Activated CD8-positive, alpha-beta T cell treated with anti-CD3 and anti-CD28 coated beads for 36 hours (primary cell): Measurements from ENCODE around the gene SLAMF1. TPM values are rescaled to one million over a fixed set of nuclear protein-coding genes. Genes with fewer than 3 reads are reported as not detected.

ENCODE experiments used
- ATAC-seq: fragments of 200-7000 bp; cut with Tn5 transposase; one replicate; pipeline ENCODE4 v1.10.0; 2021; ENCODE audit warnings: mild to moderate bottlenecking, moderate library complexity
- CTCF ChIA-PET: fragments of 350-600 bp; sonication (Branson Sonifier 250); formaldehyde crosslinking; loops from one replicate; lab custom pipeline; 2021; ENCODE audit warnings: antibody characterized with exemption; lab: Charles Lee
- POLR2A ChIA-PET: fragments of 350-600 bp; sonication (Branson Sonifier 250); formaldehyde crosslinking; loops from one replicate; lab custom pipeline; 2021; ENCODE audit warnings: antibody characterized with exemption; lab: Charles Lee
- DNase-seq: peaks from one replicate; pipeline ENCODE4 v3.0.0-alpha.2; 2020
- H3K27ac Mint-ChIP-seq: one replicate; pipeline ENCODE4 v1.8.0; 2021; ENCODE audit warnings: mild to moderate bottlenecking, mixed read lengths
- H3K27me3 Mint-ChIP-seq: one replicate; pipeline ENCODE4 v1.8.0; 2021; ENCODE audit warnings: mixed read lengths
- H3K36me3 Mint-ChIP-seq: one replicate; pipeline ENCODE4 v1.8.0; 2021; ENCODE audit warnings: low read depth, mixed read lengths
- H3K4me1 Mint-ChIP-seq: one replicate; pipeline ENCODE4 v1.8.0; 2021; ENCODE audit warnings: low read depth, mixed read lengths
- H3K4me3 Mint-ChIP-seq: one replicate; pipeline ENCODE4 v1.8.0; 2021; ENCODE audit warnings: mild to moderate bottlenecking, moderate library complexity, mixed read lengths
- H3K9me3 Mint-ChIP-seq: one replicate; pipeline ENCODE4 v1.8.0; 2021; ENCODE audit warnings: mixed read lengths
- intact Hi-C: fragments of 100-400 bp; cut with micrococcal nuclease; formaldehyde crosslinking; loops from one replicate; pipeline ENCODE4 v1.10.0; 2022
- total RNA-seq, 2 experiments: library from RNA; stranded (reverse); gene quantifications; one replicate each; pipeline ENCODE4 v1.2.3, GENCODE V29; 2021
- TF ChIP-seq, protein P1 (sequence below): fragments of 200-600 bp; IDR thresholded peaks from one replicate; pipeline ENCODE4 v1.8.0; 2022; ENCODE audit warnings: antibody characterized with exemption, mild to moderate bottlenecking

The SLAMF1 gene
- total RNA-seq, 2 experiments from 2014 or later: 65.9 to 67.8 TPM

DNA sequence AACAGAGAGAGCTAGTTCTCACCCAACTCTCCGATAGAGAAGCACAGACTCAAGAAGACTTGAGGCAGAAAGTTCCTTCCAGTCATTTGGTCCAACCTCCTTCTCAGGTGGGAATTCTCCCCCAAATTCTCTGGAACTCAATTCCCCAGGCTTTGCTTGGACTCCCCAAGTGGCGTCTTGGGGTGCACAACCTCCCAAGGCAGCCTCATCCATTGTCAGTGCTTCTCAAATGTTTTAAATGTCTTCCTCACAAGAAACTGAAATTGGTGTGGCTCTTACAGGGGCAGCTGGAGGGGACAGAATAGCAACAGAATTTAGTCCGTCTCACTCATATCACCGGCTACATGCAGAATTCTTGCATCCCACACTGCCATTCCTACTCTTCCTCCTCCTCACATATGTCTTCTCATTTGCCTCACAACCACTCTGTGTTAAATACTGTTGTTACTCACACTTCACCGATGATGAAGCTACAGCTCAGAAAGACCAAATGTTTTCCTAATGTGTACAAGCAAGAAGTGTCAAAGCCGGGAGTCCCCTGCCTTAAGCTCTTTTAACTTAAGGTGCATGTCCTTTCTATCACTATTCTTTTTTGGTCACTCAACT, 34.1 kb downstream of the SLAMF1 start:
- Mint-ChIP-seq H3K4me3 (no peak overlapping the region), H3K4me1 (peaks cover 38% of the 10 kb centered on the region), H3K36me3 (peaks cover 65% of the 10 kb centered on the region), H3K27me3 (no peaks in the 10 kb centered on the region), H3K27ac (peak overlapping the region; percentile 2), H3K9me3 (no peaks in the 10 kb centered on the region)
- intact Hi-C loops: loop anchor here (10.0 kb wide), 1 partner anchor 518 kb away; the partner anchor contains the start of gene IGSF8
- ChIA-PET CTCF (interaction anchor here (1.0 to 10.6 kb wide), 7 partner anchors 9 to 236 kb away, joined by 3 to 191 read pairs (median 4); no protein-coding TSS in a partner anchor), POLR2A (interaction anchor here (0.6 to 3.3 kb wide), 4 partner anchors 10 to 264 kb away, joined by 3 to 15 read pairs (median 3); no protein-coding TSS in a partner anchor)
- TF ChIP-seq, protein P1, sequence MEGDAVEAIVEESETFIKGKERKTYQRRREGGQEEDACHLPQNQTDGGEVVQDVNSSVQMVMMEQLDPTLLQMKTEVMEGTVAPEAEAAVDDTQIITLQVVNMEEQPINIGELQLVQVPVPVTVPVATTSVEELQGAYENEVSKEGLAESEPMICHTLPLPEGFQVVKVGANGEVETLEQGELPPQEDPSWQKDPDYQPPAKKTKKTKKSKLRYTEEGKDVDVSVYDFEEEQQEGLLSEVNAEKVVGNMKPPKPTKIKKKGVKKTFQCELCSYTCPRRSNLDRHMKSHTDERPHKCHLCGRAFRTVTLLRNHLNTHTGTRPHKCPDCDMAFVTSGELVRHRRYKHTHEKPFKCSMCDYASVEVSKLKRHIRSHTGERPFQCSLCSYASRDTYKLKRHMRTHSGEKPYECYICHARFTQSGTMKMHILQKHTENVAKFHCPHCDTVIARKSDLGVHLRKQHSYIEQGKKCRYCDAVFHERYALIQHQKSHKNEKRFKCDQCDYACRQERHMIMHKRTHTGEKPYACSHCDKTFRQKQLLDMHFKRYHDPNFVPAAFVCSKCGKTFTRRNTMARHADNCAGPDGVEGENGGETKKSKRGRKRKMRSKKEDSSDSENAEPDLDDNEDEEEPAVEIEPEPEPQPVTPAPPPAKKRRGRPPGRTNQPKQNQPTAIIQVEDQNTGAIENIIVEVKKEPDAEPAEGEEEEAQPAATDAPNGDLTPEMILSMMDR: no peak
- DNase-seq (no peak), ATAC-seq (no peak)

DNA sequence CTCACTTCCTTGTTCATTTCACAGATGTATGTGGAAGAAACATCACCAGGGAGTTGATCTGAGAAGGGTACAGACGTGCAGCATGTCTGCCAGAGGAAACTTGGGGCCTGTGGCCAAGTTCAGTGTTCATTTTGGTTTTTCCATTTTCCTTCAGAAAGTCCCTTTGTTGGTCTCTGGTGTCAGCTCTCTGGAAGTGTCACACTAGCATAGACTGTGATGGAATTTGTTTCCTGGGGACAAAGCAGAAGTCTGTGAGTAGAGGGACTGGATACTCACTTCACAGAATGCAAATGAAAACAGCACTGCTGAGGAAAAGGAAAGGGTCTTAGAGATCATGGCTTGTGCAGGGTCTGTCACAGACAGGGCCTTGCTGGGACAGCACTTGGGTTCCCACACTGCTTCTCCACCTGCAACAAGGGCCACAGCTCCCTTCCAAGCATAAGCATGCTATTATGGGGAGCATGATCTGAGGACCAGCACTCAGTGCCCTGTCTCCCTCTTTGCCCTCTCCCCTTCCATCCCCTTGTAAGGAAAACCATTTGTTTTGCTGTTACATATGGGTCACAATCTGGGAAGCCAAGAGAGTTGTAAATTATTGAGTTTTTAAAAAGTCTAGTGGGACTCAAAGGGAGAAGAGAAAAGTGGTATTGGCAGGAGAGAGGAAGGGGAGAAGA, 36.1 kb downstream of the SLAMF1 start:
- CTCF ChIA-PET: interaction anchor here (0.8 to 10.6 kb wide), 8 partner anchors 9 to 256 kb away, joined by 3 to 191 read pairs (median 9); no protein-coding TSS in a partner anchor
- Mint-ChIP-seq H3K27me3 (no peaks in the 10 kb centered on the region), H3K36me3 (peaks cover 68% of the 10 kb centered on the region), H3K9me3 (no peaks in the 10 kb centered on the region), H3K27ac (peak overlapping the region; percentile 64), H3K4me1 (peaks cover 55% of the 10 kb centered on the region), H3K4me3 (no peak overlapping the region)
- DNase-seq (no peak), ATAC-seq (no peak)
- intact Hi-C loops: loop anchor here (10.0 kb wide), 1 partner anchor 516 kb away; the partner anchor contains the start of gene IGSF8
- TF ChIP-seq, protein P1: no peak
- POLR2A ChIA-PET: interaction anchor here (0.5 to 1.7 kb wide), 8 partner anchors 9 to 237 kb away, joined by 3 to 4 read pairs (median 3); partner anchors contain the start of gene SLAMF6

DNA sequence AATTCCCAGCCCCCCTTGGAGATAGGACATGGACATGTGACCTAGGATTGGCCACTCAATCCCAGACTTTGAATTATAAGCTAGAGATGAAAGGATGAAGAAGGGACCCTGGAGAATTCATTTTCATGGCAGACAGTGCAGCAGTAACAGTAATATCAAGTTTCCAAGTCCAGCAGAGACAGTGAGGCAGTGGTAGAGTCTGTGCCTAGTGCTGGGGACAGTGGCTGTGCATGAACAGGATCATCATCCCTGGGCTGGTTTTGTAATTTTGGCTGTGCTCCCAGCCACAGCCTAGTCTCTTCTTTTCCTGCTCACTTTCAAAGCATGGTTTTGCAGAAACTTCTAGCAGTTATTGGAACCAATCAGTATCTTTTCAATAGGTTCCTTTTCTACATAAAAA, 37.9 kb downstream of the SLAMF1 start:
- ATAC-seq (no peak), DNase-seq (no peak)
- H3K4me1 Mint-ChIP-seq: peaks cover 60% of the 10 kb centered on the region
- CTCF ChIA-PET: interaction anchor here (0.9 to 10.6 kb wide), 13 partner anchors 10 to 262 kb away, joined by 3 to 191 read pairs (median 5); no protein-coding TSS in a partner anchor
- H3K9me3 Mint-ChIP-seq: peaks cover 12% of the 10 kb centered on the region
- no peaks in the 10 kb centered on the region for H3K27me3 Mint-ChIP-seq
- peaks cover 73% of the 10 kb centered on the region for H3K36me3 Mint-ChIP-seq
- H3K27ac Mint-ChIP-seq: no peak overlapping the region
- TF ChIP-seq, protein P1: no peak
- intact Hi-C loops: no loop called here
- POLR2A ChIA-PET: interaction anchor here (0.8 to 4.4 kb wide), 7 partner anchors 9 to 187 kb away, joined by 3 to 23 read pairs (median 4); no protein-coding TSS in a partner anchor
- H3K4me3 Mint-ChIP-seq: no peak overlapping the region

DNA sequence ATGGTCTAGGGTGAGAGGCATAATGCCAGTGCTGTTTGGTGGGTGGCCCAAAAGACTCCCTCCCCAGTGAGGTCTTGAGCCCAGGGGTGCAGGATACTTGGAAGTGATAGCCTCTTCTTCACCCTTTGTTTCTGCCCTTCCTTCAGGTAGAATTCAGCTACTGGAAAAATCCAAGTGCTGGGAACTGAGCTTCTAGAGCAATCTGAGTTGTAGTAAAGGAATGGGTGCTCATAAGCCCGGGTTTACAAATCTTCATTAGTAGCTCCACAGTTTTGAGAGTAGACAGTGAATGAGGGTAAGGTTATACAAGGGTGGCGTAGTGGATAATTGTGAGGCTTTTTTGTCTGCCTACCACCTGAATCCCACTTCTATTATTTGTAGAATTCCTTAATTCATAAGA, 38.3 kb downstream of the SLAMF1 start:
- ChIA-PET POLR2A (interaction anchor here (0.6 to 4.4 kb wide), 7 partner anchors 10 to 240 kb away, joined by 3 to 23 read pairs (median 4); no protein-coding TSS in a partner anchor), CTCF (interaction anchor here (0.9 to 10.6 kb wide), 14 partner anchors 11 to 262 kb away, joined by 3 to 191 read pairs (median 5); no protein-coding TSS in a partner anchor)
- Mint-ChIP-seq H3K36me3 (peaks cover 73% of the 10 kb centered on the region), H3K27ac (peak overlapping the region; percentile 69), H3K9me3 (peaks cover 15% of the 10 kb centered on the region), H3K4me3 (no peak overlapping the region), H3K4me1 (peaks cover 57% of the 10 kb centered on the region), H3K27me3 (no peaks in the 10 kb centered on the region)
- TF ChIP-seq, protein P1: no peak
- DNase-seq (no peak), ATAC-seq (no peak)
- intact Hi-C loops: no loop called here
